Measurements from ENCODE around the gene COL9A1. TPM values are rescaled to one million over a fixed set of nuclear protein-coding genes. Genes with fewer than 3 reads are reported as not detected.

COL9A1 gene
- polyA plus RNA-seq, 3 donors = not detected

DNA sequence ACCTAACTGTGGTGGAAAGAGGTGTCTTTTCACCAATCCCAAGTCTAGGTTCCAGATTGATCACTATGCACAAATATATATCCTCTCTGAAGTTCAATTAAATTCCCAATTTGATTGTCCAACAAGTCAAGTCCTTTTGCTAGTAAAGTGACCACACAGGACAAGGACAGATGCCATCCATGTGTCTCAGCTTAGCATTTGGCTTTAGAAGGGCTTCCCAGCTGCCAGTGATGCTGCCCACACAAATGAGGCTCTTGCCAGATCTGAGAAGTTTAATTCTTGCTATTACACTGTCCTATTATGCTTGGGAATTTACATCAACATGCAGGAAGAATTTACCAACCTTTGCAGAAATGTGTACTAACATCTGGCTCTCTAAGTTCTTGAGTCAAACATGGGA, 108.5 kb downstream of the COL9A1 start:
- no peaks in the 10 kb centered on the region for H3K79me2 ChIP-seq (ENCODE audit: insufficient read depth, low read length)
- H3K4me1 Mint-ChIP-seq = no peaks in the 10 kb centered on the region
- TF ChIP-seq, protein P1, sequence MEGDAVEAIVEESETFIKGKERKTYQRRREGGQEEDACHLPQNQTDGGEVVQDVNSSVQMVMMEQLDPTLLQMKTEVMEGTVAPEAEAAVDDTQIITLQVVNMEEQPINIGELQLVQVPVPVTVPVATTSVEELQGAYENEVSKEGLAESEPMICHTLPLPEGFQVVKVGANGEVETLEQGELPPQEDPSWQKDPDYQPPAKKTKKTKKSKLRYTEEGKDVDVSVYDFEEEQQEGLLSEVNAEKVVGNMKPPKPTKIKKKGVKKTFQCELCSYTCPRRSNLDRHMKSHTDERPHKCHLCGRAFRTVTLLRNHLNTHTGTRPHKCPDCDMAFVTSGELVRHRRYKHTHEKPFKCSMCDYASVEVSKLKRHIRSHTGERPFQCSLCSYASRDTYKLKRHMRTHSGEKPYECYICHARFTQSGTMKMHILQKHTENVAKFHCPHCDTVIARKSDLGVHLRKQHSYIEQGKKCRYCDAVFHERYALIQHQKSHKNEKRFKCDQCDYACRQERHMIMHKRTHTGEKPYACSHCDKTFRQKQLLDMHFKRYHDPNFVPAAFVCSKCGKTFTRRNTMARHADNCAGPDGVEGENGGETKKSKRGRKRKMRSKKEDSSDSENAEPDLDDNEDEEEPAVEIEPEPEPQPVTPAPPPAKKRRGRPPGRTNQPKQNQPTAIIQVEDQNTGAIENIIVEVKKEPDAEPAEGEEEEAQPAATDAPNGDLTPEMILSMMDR (IDR thresholded peaks at IDR 0.05) = no peak

GRCh38 chr6:70188202-70188601, 114.7 kb downstream of the COL9A1 start:
- H3K27ac ChIP-seq (ENCODE audit: low read depth in 1 of 2, low read length in 2 of 2) = no peak overlapping the region
- no peak overlapping the region for H3K4me3 Mint-ChIP-seq
- no peaks in the 10 kb centered on the region for H4K20me1 ChIP-seq (ENCODE audit: insufficient read depth, low read length)
- no peaks in the 10 kb centered on the region for H3K36me3 ChIP-seq (replicated peaks in 1 of 2; ENCODE audit: control insufficient read depth in 1 of 2, insufficient read depth in 2 of 2, low read length in 2 of 2)
- no peaks in the 10 kb centered on the region for H3K4me1 ChIP-seq (ENCODE audit: control insufficient read depth in 1 of 2, insufficient read depth in 2 of 2, low read length in 2 of 2)
- no peaks in the 10 kb centered on the region for H3K79me2 ChIP-seq (ENCODE audit: insufficient read depth, low read length)
- H3K9me3 Mint-ChIP-seq = peaks cover 0 to 2% (median 0%) of the 10 kb centered on the region in 7 donors
- H3K27me3 Mint-ChIP-seq (ENCODE audit: low read depth in 3 of 3) = peaks cover 0 to under 1% (median 0%) of the 10 kb centered on the region in 3 donors
- TF ChIP-seq, protein P1 (IDR thresholded peaks at IDR 0.05) = no peak
- no peak overlapping the region for H2AFZ ChIP-seq (ENCODE audit: insufficient read depth, low read depth, low read length, poor library complexity, severe bottlenecking)
- 88% methylated on average over 5 of the region's 6 CpGs for WGBS (ENCODE audit: insufficient coverage)
- H3K4me1 Mint-ChIP-seq = no peaks in the 10 kb centered on the region
- intact Hi-C loops (cut with micrococcal nuclease) = no loop called here
- no peak overlapping the region for H3K4me3 ChIP-seq (replicated peaks in 1 of 3; ENCODE audit: low read depth in 2 of 3, low read length in 3 of 3)
- H3K27me3 ChIP-seq (ENCODE audit: control insufficient read depth in 2 of 2, insufficient read depth in 2 of 2, low read length in 2 of 2) = no peaks in the 10 kb centered on the region
- H3K4me2 ChIP-seq (replicated peaks; ENCODE audit: extremely low read depth, low read length, poor library complexity, severe bottlenecking) = no peak overlapping the region
- H3K9ac ChIP-seq (ENCODE audit: insufficient read depth, low read length, poor library complexity, severe bottlenecking) = no peak overlapping the region
- no peaks in the 10 kb centered on the region for H3K9me3 ChIP-seq (replicated peaks in 1 of 2; ENCODE audit: control insufficient read depth in 1 of 2, insufficient read depth in 1 of 2, low read length in 2 of 2)
- no peaks in the 10 kb centered on the region for H3K36me3 Mint-ChIP-seq
- DNase-seq = no peak
- no peak overlapping the region for H3K27ac Mint-ChIP-seq

More for the DNA sequence above, 108.5 kb downstream of the COL9A1 start:
- H3K36me3 Mint-ChIP-seq = no peaks in the 10 kb centered on the region
- Histone ChIP-seq H3K36me3 (replicated peaks in 1 of 2; ENCODE audit: control insufficient read depth in 1 of 2, insufficient read depth in 2 of 2, low read length in 2 of 2) (no peaks in the 10 kb centered on the region), H3K9ac (ENCODE audit: insufficient read depth, low read length, poor library complexity, severe bottlenecking) (no peak overlapping the region), H3K4me3 (replicated peaks in 1 of 3; ENCODE audit: low read depth in 2 of 3, low read length in 3 of 3) (no peak overlapping the region), H2AFZ (ENCODE audit: insufficient read depth, low read depth, low read length, poor library complexity, severe bottlenecking) (no peak overlapping the region), H3K27ac (ENCODE audit: low read depth in 1 of 2, low read length in 2 of 2) (no peak overlapping the region), H3K9me3 (replicated peaks in 1 of 2; ENCODE audit: control insufficient read depth in 1 of 2, insufficient read depth in 1 of 2, low read length in 2 of 2) (no peaks in the 10 kb centered on the region), H4K20me1 (ENCODE audit: insufficient read depth, low read length) (no peaks in the 10 kb centered on the region), H3K4me1 (ENCODE audit: control insufficient read depth in 1 of 2, insufficient read depth in 2 of 2, low read length in 2 of 2) (no peaks in the 10 kb centered on the region), H3K27me3 (ENCODE audit: control insufficient read depth in 2 of 2, insufficient read depth in 2 of 2, low read length in 2 of 2) (no peaks in the 10 kb centered on the region), H3K4me2 (replicated peaks; ENCODE audit: extremely low read depth, low read length, poor library complexity, severe bottlenecking) (no peak overlapping the region)
- peaks cover 0 to 7% (median 2%) of the 10 kb centered on the region in 3 donors for H3K27me3 Mint-ChIP-seq (ENCODE audit: low read depth in 3 of 3)
- no peak overlapping the region for H3K4me3 Mint-ChIP-seq
- H3K27ac Mint-ChIP-seq = peak overlapping the region in 1 of 7 donors; percentile 15
- H3K9me3 Mint-ChIP-seq = no peaks in the 10 kb centered on the region
- no peak for DNase-seq
- intact Hi-C loops (cut with micrococcal nuclease) = no loop called here

Data from CD14-positive monocyte (primary cell).